Colonic mucosa (tissue), 4 donors: ENCODE data around the gene ATP8B4. TPM values are rescaled to one million over a fixed set of nuclear protein-coding genes. Genes with fewer than 3 reads are reported as not detected.

ENCODE experiments used
- DNase-seq: peaks from one replicate; pipeline ENCODE4 v3.0.0-alpha.2; 2020
- H3K27ac ChIP-seq: fragments of 200-600 bp; one replicate; pipeline ENCODE4 v1.8.0; 2021
- H3K27me3 ChIP-seq: fragments of 200-600 bp; one replicate; pipeline ENCODE4 v1.8.0; 2021
- H3K36me3 ChIP-seq: fragments of 200-600 bp; one replicate; pipeline ENCODE4 v1.8.0; 2021
- H3K4me1 ChIP-seq: fragments of 200-600 bp; one replicate; pipeline ENCODE4 v1.8.0; 2021; ENCODE audit warnings: mild to moderate bottlenecking
- H3K4me3 ChIP-seq: fragments of 200-600 bp; one replicate; pipeline ENCODE4 v1.8.0; 2021
- H3K9ac ChIP-seq, 2 donors: one replicate each; pipeline ENCODE4 v1.7.0; 2013; ENCODE audit warnings: control low read depth in 2 of 2, low read depth in 2 of 2, low read length in 2 of 2
- H3K9me3 ChIP-seq: fragments of 200-600 bp; one replicate; pipeline ENCODE4 v1.8.0; 2021
- intact Hi-C: fragments of 100-400 bp; cut with DNase I; formaldehyde crosslinking; loops from one replicate; pipeline ENCODE4 v1.14.1; 2022
- total RNA-seq, 2 donors: library from RNA; stranded (reverse); fragmentation: NEBNext Ultra II Directional in 1 of 2; extraction: Animal tissue kit (Norgen Biotek cat#: 25700) in 1 of 2; gene quantifications; one replicate each; pipeline ENCODE4 v1.2.1, GENCODE V29; 2021
- TF ChIP-seq, protein P1 (sequence below): fragments of 200-600 bp; IDR thresholded peaks from one replicate; pipeline ENCODE4 v1.8.0; 2022; ENCODE audit warnings: antibody characterized with exemption, mild to moderate bottlenecking
- donor health status: healthy.
- donor health status: DM: no; HTN: no; CAD: no.
- donor health status: DM: no; HTN: no; CAD: no.

The ATP8B4 gene
- total RNA-seq, 2 donors from 2014 or later, result 2.7 to 3.0 TPM

DNA sequence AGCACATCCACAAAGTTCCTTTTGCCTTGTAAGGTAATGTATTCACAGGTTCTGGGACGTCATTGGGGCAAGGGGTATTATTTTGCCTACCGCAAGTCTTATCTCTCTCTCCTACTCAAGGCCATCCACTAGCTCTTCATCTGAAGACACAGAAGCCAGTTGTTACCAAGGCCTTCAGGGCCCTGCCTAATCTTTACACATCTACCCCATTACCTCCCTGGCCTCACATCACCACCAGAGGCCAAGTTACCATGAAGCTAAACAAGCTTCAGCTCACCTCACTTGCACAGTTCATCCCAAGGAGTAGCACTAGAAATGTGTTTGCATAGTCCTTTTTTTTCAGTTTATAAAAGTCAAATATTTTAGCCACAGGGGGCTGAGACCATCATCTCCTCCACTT lies 34.1 kb downstream of the ATP8B4 start:
- no peaks in the 10 kb centered on the region for H3K27me3 ChIP-seq
- intact Hi-C loops, result no loop called here
- no peak for DNase-seq
- H3K9me3 ChIP-seq, result no peaks in the 10 kb centered on the region
- no peaks in the 10 kb centered on the region for H3K4me1 ChIP-seq
- TF ChIP-seq, protein P1, sequence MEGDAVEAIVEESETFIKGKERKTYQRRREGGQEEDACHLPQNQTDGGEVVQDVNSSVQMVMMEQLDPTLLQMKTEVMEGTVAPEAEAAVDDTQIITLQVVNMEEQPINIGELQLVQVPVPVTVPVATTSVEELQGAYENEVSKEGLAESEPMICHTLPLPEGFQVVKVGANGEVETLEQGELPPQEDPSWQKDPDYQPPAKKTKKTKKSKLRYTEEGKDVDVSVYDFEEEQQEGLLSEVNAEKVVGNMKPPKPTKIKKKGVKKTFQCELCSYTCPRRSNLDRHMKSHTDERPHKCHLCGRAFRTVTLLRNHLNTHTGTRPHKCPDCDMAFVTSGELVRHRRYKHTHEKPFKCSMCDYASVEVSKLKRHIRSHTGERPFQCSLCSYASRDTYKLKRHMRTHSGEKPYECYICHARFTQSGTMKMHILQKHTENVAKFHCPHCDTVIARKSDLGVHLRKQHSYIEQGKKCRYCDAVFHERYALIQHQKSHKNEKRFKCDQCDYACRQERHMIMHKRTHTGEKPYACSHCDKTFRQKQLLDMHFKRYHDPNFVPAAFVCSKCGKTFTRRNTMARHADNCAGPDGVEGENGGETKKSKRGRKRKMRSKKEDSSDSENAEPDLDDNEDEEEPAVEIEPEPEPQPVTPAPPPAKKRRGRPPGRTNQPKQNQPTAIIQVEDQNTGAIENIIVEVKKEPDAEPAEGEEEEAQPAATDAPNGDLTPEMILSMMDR, result no peak
- no peaks in the 10 kb centered on the region for H3K36me3 ChIP-seq
- no peak overlapping the region for H3K27ac ChIP-seq
- no peak overlapping the region for H3K9ac ChIP-seq
- no peak overlapping the region for H3K4me3 ChIP-seq

GRCh38 chr15:50083424-50084025 lies 35.5 kb downstream of the ATP8B4 start:
- H3K9ac ChIP-seq, result no peak overlapping the region
- TF ChIP-seq, protein P1, result no peak
- intact Hi-C loops, result no loop called here

GRCh38 chr15:50082066-50082465 lies 37.0 kb downstream of the ATP8B4 start:
- no peak for DNase-seq
- Histone ChIP-seq H3K27me3 (no peaks in the 10 kb centered on the region), H3K27ac (no peak overlapping the region), H3K4me1 (no peaks in the 10 kb centered on the region), H3K36me3 (no peaks in the 10 kb centered on the region), H3K9me3 (no peaks in the 10 kb centered on the region), H3K4me3 (no peak overlapping the region), H3K9ac (no peak overlapping the region)
- TF ChIP-seq, protein P1, result no peak
- intact Hi-C loops, result no loop called here

More at GRCh38 chr15:50083424-50084025, 35.5 kb downstream of the ATP8B4 start:
- Histone ChIP-seq H3K36me3 (no peaks in the 10 kb centered on the region), H3K27ac (no peak overlapping the region), H3K27me3 (no peaks in the 10 kb centered on the region), H3K4me3 (no peak overlapping the region), H3K4me1 (no peaks in the 10 kb centered on the region), H3K9me3 (no peaks in the 10 kb centered on the region)
- no peak for DNase-seq

DNA sequence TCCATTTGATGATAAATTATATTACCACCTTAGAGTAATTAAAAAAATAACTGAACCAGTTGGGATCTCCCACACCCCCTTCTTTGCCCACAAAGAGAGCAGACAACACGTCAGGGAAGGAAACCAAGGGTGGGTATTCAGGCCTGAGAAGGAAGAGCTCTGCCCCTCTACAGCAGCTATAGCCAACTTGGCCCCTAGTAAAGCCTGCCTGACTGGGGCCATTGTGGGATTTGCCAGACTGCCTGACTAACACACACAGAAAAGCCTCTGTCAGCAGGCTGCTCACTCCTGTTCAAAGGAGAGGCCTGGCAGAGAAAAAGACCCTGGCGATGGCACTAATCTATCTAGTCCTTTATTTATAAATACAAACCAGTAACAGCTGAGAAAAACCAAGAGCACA lies 41.4 kb downstream of the ATP8B4 start:
- DNase-seq, result no peak
- Histone ChIP-seq H3K36me3 (no peaks in the 10 kb centered on the region), H3K27me3 (no peaks in the 10 kb centered on the region), H3K9ac (no peak overlapping the region), H3K27ac (no peak overlapping the region), H3K9me3 (no peaks in the 10 kb centered on the region), H3K4me1 (no peaks in the 10 kb centered on the region), H3K4me3 (no peak overlapping the region)
- TF ChIP-seq, protein P1, result no peak
- intact Hi-C loops, result no loop called here

- Histone ChIP-seq H3K9ac (no peak overlapping the region), H3K4me3 (no peak overlapping the region), H3K27me3 (no peaks in the 10 kb centered on the region), H3K4me1 (no peaks in the 10 kb centered on the region), H3K9me3 (no peaks in the 10 kb centered on the region), H3K27ac (no peak overlapping the region), H3K36me3 (no peaks in the 10 kb centered on the region)
- DNase-seq, result no peak
- intact Hi-C loops, result no loop called here
- TF ChIP-seq, protein P1, result no peak
Observed at GRCh38 chr15:50077176-50077575, 41.9 kb downstream of the ATP8B4 start.
